Heart left ventricle (tissue), 13 donors: ENCODE results near the gene TNFAIP8L3.

ENCODE experiments used
- POLR2A ChIP-seq, 2 donors: fragments of 450-650 bp; IDR thresholded peaks; one replicate each; pipeline ENCODE4 v1.6.1; 2017; ENCODE audit warnings: antibody characterized with exemption in 2 of 2, mild to moderate bottlenecking in 2 of 2, moderate library complexity in 2 of 2
- TF ChIP-seq, protein P1 (sequence below), 12 donors: fragments of 200-600 bp; sonication (generic) in 4 of 12; IDR thresholded peaks; one replicate each; pipeline versions ENCODE4 v1.5.0 to v1.8.0; 2018 to 2022; ENCODE audit warnings: antibody characterized with exemption in 12 of 12, mild to moderate bottlenecking in 5 of 12
- donor health status: ischemic (EF 13 %, LVEDD 7.1; RV severe dilation, severe dysfunction).
- donor health status: DM: no; HTN: yes; CAD: no.
- donor health status: DM: no; HTN: no; CAD: no.
- donor health status: ischemic (EF 25% LVEDD 6.9; RV normal size, moderate dysfunction).
- donor health status: ischemic (EF 25% LVEDD 5.7; RV mildly dilated, moderate dysfunction).
- donor health status: ischemic (EF 35%, LVEDD 5.7; RV mildly dilated, moderate dysfunction).
- donor health status: nonischemic (EF 11% LVEDD 7.7; RV severe dilation, severe dysfunction).
- donor health status: DM: yes; HTN: yes; CAD: no.
- donor health status: PGD.
- donor health status: ischemic (EF 29% LVEDD 5.4; RV normal size, mild dysfunction).
- donor health status: nonischemic (EF 23%, LVEDD 6.1; RV moderate dilation, normal function).

DNA sequence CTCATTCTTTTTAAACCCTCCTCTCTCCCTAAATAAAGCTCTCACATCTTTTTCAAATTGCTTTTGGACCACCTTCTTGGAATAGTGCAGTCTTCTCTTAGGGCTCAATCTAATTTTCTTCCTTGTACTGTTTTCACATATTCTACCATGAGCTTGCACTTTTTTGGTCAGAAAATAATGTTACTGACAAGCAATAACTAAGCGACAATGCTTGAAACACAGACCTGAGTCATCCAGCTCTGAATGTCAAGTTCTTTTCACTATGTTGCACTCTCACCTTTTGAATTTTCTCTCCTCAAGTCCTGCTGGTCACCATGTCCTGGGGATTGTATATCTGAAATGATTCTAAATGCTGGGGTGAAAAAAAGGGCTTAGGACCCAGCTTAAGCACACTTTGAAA is 8.9 kb downstream of the TNFAIP8L3 start:
- no peak for TF ChIP-seq POLR2A (IDR thresholded peaks at IDR 0.05)
- TF ChIP-seq, protein P1, sequence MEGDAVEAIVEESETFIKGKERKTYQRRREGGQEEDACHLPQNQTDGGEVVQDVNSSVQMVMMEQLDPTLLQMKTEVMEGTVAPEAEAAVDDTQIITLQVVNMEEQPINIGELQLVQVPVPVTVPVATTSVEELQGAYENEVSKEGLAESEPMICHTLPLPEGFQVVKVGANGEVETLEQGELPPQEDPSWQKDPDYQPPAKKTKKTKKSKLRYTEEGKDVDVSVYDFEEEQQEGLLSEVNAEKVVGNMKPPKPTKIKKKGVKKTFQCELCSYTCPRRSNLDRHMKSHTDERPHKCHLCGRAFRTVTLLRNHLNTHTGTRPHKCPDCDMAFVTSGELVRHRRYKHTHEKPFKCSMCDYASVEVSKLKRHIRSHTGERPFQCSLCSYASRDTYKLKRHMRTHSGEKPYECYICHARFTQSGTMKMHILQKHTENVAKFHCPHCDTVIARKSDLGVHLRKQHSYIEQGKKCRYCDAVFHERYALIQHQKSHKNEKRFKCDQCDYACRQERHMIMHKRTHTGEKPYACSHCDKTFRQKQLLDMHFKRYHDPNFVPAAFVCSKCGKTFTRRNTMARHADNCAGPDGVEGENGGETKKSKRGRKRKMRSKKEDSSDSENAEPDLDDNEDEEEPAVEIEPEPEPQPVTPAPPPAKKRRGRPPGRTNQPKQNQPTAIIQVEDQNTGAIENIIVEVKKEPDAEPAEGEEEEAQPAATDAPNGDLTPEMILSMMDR (IDR thresholded peaks at IDR 0.05) = no peak
